ENCODE measurements around the gene GUCD1. TPM values are rescaled to one million over a fixed set of nuclear protein-coding genes. Genes with fewer than 3 reads are reported as not detected.

Gene GUCD1
- polyA plus RNA-seq, 3 donors = 67.1 to 85.9 (median 72.5) TPM

DNA sequence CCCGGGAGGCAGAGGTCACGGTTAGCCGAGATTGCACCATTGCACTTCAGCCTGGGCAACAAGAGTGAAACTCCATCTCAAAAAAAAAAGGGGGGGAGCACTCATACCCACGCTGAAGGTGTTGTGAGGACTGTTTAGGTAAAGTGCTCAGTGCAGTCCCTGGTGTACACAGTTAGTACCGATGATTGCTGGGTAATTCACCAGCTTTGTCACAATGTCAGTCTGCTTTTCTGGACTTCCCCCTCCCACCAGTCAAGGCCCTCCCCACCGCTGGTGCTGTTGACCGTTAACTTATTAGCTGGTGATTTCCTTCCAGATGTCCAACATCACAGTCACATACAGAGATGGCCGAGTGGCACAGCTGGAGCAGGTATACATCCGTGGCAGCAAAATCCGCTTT is 12.7 kb upstream of the GUCD1 start:
- intact Hi-C loops (cut with micrococcal nuclease) = no loop called here
- no peak for DNase-seq
- Histone ChIP-seq H2AFZ (ENCODE audit: insufficient read depth, low read depth, low read length, poor library complexity, severe bottlenecking) (no peak overlapping the region), H3K9ac (ENCODE audit: insufficient read depth, low read length, poor library complexity, severe bottlenecking) (no peak overlapping the region), H4K20me1 (ENCODE audit: insufficient read depth, low read length) (peaks cover 68% of the 10 kb centered on the region), H3K4me3 (replicated peaks in 1 of 3; ENCODE audit: low read depth in 2 of 3, low read length in 3 of 3) (no peak overlapping the region), H3K4me2 (replicated peaks; ENCODE audit: extremely low read depth, low read length, poor library complexity, severe bottlenecking) (no peak overlapping the region), H3K9me3 (replicated peaks in 1 of 2; ENCODE audit: control insufficient read depth in 1 of 2, insufficient read depth in 1 of 2, low read length in 2 of 2) (no peaks in the 10 kb centered on the region), H3K79me2 (ENCODE audit: insufficient read depth, low read length) (peaks cover 49% of the 10 kb centered on the region), H3K27me3 (ENCODE audit: control insufficient read depth in 2 of 2, insufficient read depth in 2 of 2, low read length in 2 of 2) (no peaks in the 10 kb centered on the region), H3K4me1 (ENCODE audit: control insufficient read depth in 1 of 2, insufficient read depth in 2 of 2, low read length in 2 of 2) (no peaks in the 10 kb centered on the region), H3K27ac (ENCODE audit: low read depth in 1 of 2, low read length in 2 of 2) (no peak overlapping the region), H3K36me3 (replicated peaks in 1 of 2; ENCODE audit: control insufficient read depth in 1 of 2, insufficient read depth in 2 of 2, low read length in 2 of 2) (peaks cover 70 to 97% of the 10 kb centered on the region in 2 donors)
- no peak for TF ChIP-seq CTCF (IDR thresholded peaks at IDR 0.05)
- Mint-ChIP-seq H3K4me1 (peaks cover 6% of the 10 kb centered on the region), H3K27me3 (ENCODE audit: low read depth in 3 of 3) (peaks cover 0 to 1% (median 0%) of the 10 kb centered on the region in 3 donors), H3K9me3 (no peaks in the 10 kb centered on the region), H3K4me3 (no peak overlapping the region), H3K27ac (no peak overlapping the region), H3K36me3 (peaks cover 61 to 83% of the 10 kb centered on the region in 2 donors)
- 98% methylated on average over 5 of the region's 10 CpGs for WGBS (ENCODE audit: insufficient coverage)

- intact Hi-C loops (cut with micrococcal nuclease) = no loop called here
- no peaks in the 10 kb centered on the region for H3K9me3 ChIP-seq (replicated peaks in 1 of 2; ENCODE audit: control insufficient read depth in 1 of 2, insufficient read depth in 1 of 2, low read length in 2 of 2)
- H3K4me3 ChIP-seq (replicated peaks in 1 of 3; ENCODE audit: low read depth in 2 of 3, low read length in 3 of 3) = no peak overlapping the region
- Mint-ChIP-seq H3K27ac (peak overlapping the region in 3 of 7 donors; percentile 21 to 60 (median 55)), H3K9me3 (no peaks in the 10 kb centered on the region), H3K4me3 (no peak overlapping the region), H3K4me1 (peaks cover 9% of the 10 kb centered on the region), H3K27me3 (ENCODE audit: low read depth in 3 of 3) (peaks cover 0 to 1% (median 0%) of the 10 kb centered on the region in 3 donors), H3K36me3 (peaks cover 58 to 82% of the 10 kb centered on the region in 2 donors)
- peaks cover 67 to 97% of the 10 kb centered on the region in 2 donors for H3K36me3 ChIP-seq (replicated peaks in 1 of 2; ENCODE audit: control insufficient read depth in 1 of 2, insufficient read depth in 2 of 2, low read length in 2 of 2)
- no peaks in the 10 kb centered on the region for H3K27me3 ChIP-seq (ENCODE audit: control insufficient read depth in 2 of 2, insufficient read depth in 2 of 2, low read length in 2 of 2)
- H2AFZ ChIP-seq (ENCODE audit: insufficient read depth, low read depth, low read length, poor library complexity, severe bottlenecking) = no peak overlapping the region
- WGBS (ENCODE audit: insufficient coverage) = 91% methylated on average over 6 of the region's 8 CpGs
- no peaks in the 10 kb centered on the region for H3K4me1 ChIP-seq (ENCODE audit: control insufficient read depth in 1 of 2, insufficient read depth in 2 of 2, low read length in 2 of 2)
- H4K20me1 ChIP-seq (ENCODE audit: insufficient read depth, low read length) = peaks cover 75% of the 10 kb centered on the region
- no peak overlapping the region for H3K27ac ChIP-seq (ENCODE audit: low read depth in 1 of 2, low read length in 2 of 2)
- no peak overlapping the region for H3K4me2 ChIP-seq (replicated peaks; ENCODE audit: extremely low read depth, low read length, poor library complexity, severe bottlenecking)
- DNase-seq = no peak
- no peak for TF ChIP-seq CTCF (IDR thresholded peaks at IDR 0.05)
- no peak overlapping the region for H3K9ac ChIP-seq (ENCODE audit: insufficient read depth, low read length, poor library complexity, severe bottlenecking)
- H3K79me2 ChIP-seq (ENCODE audit: insufficient read depth, low read length) = peaks cover 56% of the 10 kb centered on the region
These were observed 12.1 kb upstream of the GUCD1 start for GRCh38 chr22:24566899-24567511.

Measured in CD14-positive monocyte (primary cell).